HG02678 (cell line): Measurements from ENCODE around the gene KLF5.
A peak's percentile ranks its signal among the peaks of the same experiment; 100 is the strongest.
"Not testable (repeated sequence)": the region's sequence is repeated elsewhere in the genome, so short reads cannot be mapped to it uniquely, and the experiment has no call there.

Experiments used
- ATAC-seq: cut with Tn5 transposase; IDR thresholded peaks from one replicate; pipeline ENCODE4 v1.9.1; 2021; ENCODE audit warnings: mild to moderate bottlenecking, moderate library complexity; ENCODE audit not compliant: unreplicated experiment

The KLF5 gene

DNA sequence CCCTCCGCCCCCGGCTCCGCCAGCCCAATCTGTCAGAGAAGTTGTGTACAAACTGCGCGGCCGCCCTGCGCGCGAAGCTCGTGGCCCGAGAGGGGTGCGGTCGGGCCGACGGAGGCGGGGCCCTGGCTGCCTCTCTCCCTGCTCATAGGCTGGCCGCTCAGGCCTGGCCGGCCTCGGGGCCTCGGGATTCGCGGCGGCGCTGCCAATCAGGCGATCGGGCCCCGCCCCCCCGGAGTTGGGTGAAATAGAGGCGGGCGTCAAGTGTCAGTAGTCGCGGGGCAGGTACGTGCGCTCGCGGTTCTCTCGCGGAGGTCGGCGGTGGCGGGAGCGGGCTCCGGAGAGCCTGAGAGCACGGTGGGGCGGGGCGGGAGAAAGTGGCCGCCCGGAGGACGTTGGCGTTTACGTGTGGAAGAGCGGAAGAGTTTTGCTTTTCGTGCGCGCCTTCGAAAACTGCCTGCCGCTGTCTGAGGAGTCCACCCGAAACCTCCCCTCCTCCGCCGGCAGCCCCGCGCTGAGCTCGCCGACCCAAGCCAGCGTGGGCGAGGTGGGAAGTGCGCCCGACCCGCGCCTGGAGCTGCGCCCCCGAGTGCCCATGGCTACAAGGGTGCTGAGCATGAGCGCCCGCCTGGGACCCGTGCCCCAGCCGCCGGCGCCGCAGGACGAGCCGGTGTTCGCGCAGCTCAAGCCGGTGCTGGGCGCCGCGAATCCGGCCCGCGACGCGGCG lies at the start of gene KLF5:
TSS of gene KLF5 (plus strand) at position 270 of the 724 bp plus-strand sequence. CDS start at position 593, 323 bp downstream.
- ATAC-seq = peak; percentile 97

DNA sequence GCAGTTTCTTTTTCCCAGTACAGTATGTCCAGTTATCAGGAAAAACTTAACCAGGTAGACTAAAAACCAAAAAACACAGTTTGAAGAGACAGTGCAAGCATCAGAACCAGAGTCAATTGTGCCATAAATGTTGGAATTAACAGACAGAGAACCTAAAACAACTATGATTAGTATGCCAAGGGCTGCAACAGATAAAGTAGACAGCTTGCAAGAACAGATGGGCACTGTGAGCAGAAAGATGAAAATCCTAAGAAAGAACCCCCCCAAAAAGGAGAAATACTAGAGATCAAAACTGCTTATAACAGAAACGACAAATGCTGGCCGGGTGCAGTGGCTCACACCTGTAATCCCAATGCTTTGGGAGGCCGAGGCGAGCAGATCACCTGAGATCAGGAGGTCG lies 47.1 kb upstream of the KLF5 start:
- ATAC-seq = no peak

DNA sequence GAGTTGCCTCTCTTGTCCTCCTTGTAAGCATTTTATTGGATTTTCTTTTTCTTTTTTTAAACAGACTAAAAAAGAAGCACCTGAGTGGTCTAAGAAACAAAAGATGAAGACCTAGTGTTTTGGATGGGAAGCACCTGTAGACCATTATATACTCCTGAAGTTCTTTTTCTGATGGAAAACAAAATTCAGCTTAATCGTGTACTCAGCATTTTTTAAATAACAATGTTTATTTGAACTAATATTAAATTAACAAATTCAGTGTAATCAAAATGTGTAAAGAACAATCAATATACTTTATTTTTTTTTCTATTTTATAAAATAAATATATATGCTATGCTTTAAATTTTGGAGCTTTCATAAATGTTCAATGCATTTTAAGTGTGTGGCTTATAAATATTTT lies 43.0 kb upstream of the KLF5 start:
- no peak for ATAC-seq

DNA sequence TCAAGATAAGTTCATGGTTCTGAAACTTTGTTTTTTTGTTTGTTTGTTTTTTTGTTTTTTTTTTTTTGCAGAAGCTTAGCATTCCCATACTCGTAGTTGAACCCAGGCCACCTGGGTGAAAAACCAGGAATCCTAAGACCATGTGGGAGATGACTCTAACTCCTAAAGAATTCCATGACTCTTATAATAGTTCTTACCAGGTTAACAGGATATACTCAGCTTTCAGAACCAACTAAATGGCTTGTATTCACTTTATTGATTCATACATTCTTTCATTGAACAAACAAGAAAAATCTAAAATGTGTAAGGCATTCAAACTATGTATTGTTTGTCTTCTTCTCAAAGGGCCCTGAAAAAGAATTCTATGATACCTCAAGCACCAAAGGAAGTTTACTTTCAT lies 40.5 kb upstream of the KLF5 start:
- no peak for ATAC-seq

DNA sequence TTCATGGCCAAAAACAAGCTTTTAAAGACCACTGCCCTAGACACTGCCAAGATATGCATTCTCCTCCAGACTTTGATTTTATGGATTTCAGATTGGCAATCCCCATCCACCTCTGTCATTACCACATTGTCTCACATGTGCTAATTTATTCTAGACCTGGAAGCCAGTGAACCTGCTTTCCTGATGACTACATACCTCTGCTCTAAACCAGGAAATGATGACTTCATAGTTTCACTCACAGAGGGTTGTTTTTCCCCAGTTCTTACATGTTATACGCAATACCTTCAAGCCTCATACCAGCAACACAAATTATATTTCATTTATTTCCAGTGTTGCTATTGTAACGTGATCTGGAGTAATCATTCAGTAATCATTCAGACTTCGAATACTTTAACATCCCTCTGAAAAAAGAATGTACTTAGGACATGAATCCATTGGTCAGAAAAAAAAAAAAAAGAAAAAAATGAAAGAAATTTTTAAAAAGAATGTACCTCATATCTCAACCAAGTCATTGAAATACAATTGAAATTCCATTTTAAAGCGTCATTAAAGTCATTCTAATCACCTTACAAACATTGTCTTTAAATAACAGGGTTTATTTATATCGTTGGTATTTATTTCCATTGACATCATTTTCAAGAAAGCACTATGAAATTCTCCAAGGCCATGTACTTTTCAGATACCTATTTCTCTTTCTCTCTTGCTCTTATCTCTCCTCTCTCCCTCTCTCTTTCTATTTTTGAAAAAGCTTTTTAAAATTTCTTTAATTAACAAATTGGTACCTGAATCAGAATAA lies 33.4 kb upstream of the KLF5 start:
- no peak for ATAC-seq

DNA sequence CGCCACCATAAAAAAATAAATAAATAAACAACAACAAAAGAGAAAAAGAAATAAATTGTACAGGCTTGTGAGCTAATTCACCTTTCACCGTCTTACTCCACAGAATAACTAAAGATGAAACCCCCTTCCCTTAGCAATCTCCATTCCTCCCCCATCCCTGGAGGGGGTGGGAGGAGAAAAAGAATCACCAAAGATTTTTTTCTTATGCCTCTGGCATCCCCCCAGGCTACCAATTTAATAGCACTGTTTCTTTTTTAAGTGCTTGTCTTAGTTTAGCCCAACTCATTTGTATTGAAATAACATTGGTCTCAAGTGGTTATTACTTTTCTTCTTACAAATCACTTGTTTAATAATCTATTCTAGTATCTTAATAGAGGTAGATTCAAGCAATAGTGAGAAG lies 23.9 kb upstream of the KLF5 start:
- no peak for ATAC-seq

DNA sequence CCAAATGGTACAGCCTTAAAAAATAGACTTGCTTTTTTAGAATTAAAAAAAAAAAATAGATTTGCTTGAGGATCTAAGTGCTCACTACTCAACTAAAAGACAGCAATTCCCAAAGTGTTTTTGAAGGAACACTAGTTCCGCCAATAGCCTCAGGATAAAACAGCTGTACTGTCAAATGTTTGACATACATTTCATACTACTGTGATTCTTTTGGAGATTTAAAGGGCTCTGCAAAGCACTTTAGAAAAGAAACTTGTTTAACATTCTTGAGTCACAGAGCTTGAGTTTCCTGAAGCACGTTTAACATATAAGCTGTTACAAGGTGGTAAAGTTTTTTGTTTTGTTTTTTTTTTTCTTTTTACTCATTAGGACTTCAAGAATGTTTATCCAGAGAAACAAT lies 23.1 kb upstream of the KLF5 start:
- no peak for ATAC-seq

DNA sequence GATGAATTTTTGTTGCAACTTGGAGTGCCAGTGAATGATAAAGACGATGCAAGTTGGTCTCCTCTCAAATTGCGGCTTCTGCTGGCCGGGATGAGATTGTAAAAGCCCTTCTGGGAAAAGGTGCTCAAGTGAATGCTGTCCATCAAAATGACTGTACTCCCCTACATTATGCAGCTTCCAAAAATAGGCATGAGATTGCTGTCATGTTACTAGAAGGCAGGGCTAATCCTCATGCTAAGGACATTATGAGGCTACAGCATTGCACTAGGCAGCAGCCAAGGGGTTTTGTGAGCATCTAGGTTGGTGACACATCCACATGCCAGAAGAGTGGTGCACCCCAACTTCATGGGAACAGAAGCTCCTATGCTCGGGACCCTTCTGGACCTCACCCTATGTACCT lies 22.2 kb upstream of the KLF5 start:
- no peak for ATAC-seq

DNA sequence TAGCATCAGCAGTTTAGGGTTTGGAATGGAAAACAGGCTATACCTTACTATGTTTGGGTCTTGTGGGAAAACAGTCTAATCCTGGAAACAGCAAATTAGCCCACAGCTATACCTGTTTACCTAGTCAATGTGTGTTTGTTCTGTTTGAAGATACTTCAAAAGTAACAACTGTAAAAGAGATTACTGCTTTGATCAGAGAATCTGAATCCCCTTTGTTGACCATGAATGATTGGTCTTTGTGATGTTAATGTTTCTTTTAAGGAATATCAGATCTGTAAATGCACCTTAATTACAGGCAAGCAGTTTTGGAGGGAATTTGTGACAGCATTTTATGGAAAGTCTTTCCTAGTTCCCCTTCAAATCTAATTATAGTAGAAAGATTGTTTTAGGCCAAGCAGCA lies 20.7 kb upstream of the KLF5 start:
- no peak for ATAC-seq

DNA sequence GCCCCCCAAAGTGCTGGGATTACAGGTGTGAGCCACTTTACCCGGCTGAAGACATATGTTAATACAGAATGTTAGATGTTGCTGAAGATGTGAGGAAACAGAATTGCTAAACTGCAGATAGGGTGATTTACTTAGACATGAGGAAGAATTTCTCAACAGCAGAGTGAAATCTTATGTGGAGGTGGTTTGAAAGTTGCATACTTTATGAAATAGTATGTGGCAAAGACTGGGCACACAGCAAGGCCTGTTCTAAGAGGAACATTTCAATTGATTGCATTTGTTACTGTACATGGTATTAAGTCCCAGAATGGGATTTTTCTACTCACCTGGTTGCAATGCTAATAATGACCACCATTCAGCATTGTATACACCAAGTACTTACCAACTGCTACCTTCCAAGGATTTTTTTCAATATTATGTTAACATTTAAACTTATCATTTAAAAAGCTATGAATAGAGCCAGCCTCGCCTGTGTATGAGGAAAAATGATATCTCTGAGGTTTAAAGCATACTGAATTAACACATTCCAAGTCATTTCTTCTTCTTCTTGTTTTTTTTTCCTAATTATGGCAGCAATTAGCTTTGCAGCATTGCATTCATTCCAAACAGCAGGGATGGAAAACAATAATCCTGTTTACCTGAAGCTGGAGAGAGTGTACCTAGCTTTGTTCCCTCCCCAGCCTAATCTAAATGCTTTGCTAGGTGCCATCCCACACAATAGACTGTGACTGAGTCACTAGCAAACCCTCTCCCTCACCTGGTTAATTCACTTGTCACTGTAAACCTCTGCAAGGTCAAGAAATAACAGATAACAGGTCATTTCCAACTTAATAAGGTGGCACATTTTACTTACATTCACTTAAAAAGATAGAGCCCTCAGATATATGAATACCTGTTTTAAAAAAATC lies 19.4 kb upstream of the KLF5 start:
- no peak for ATAC-seq

DNA sequence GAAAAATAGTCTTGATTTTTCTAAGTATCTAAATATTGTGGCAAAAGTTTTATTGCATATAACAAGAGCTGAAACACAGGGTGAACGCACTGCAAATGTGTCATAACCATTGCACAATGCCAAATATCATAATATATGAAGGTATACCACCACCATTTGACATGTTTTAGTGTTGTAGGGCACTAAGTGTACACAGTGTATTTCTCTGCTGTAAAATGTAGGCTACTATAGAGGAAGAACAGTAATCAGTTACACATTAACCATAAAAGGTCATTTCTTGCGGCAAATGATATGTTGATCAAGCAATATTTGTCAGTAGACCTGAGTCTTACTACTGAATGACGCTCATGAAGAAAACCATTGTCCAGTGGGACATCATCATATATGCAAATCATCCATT lies 18.3 kb upstream of the KLF5 start:
- no peak for ATAC-seq

DNA sequence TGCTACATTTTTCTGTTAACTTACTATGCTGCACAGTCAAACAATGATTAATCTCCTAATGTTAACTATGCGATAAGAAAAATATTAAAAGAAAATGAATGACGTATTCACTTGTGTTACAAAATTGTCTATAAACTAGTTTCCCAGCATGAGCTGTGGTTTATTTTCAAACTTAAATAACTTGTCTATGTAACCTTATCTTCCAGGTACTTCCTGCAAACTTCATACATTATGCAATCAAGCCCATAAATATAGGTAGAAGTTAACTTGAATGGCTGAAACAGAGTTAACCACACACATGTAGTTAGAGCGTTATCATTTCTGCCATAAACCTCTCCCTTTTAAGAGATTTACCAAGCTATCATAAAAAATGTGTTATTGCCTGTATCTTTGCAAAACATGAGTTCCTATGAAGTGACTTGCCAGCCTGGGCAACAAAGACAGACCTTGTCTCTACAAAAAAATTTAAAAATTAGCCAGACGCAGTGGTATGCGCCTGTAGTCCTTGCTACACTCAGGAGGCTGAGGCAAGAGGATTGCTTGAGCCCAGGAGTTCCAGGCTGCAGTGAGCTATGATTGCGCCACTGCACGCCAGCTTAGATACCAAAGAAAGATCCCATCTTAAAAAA lies 17.7 kb upstream of the KLF5 start:
- no peak for ATAC-seq

DNA sequence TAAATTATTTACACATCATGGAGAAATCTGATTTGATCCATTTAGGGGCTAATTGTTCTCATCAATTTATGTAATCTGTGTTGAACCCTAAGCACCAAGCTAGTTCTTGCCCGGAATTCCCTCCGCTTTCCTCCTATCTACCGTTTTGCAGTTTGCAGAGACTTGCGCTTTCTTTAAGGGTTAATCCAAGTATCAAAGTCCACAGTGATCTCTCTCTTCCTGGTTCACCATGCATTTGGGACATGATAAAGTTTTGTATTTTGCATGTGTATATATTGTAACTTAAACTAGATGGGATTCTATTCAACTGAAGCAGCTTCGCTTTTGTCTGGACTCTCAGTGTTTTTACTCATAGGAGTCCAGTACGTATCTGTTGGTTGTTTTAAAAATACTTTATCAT lies 13.8 kb upstream of the KLF5 start:
- ATAC-seq = no peak

DNA sequence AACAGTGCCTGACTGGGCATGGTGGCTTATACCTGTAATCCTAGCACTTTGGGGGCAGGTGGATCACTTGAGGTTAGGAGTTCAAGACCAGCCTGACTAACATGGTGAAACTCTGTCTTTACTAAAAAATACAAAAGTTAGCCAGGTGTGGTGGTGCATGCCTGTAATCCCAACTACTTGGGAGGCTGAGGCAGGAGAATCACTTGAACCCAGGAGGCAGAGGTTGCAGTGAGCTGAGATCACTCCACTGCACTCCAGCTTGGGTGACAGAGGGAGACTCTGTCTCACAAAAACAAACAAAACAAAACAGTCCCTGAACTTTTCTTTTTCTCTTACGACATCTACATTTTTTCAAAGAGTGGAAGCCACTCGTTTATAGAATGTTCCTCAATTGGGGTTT lies 10.2 kb upstream of the KLF5 start:
- ATAC-seq = not testable (repeated sequence)

DNA sequence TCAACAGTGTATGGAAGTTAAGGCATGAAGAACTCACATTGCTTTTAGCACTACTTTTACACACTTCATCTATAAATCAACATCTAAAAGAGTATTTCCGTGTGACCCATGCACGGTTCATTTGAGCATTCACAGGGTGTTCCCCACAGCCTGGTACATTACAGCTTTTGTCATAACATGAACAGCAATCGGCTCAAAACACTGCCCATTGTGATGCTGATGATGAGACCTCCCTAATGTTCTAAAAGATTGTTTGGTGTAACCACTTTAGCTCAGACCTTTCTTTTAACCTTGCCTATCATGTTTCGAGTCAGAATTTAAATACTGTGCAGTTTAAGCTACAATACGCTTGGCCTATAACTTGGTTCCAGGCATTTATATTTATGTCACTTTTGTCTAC lies 4.1 kb upstream of the KLF5 start:
- ATAC-seq = no peak

DNA sequence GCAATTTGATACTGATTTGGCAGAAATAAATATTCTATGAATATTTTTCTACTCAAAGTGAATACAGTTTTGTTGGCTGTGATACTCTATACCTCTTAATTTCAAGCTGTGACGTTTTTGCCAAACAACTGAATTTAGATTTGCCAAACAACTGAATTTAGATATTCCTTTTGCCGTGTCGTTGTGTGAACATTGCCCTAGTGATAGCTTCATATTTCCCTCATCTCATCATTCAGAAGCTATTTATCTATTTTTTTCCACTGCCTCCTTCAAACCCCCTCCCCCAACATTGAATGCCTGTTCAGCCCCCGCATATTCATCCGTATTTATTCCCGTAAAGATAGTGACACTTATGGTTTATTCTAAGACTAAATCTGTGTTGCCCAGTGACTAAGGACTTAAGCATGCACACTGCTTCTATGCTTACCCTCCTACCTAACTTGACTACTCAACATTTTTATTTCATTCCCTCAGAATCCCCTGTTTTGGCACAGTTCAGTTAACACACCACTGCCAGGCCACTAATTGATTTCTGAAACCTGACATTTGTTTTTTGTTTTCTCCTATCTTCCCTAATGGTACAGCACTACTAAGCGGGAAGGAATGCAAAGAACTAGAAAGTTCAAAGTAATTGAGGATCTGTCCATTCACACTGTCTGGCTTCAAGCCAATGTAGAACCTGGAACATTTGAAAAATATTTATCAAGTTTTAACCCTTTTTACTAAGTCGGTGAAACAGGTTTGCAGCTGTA lies 2.8 kb upstream of the KLF5 start:
- no peak for ATAC-seq

DNA sequence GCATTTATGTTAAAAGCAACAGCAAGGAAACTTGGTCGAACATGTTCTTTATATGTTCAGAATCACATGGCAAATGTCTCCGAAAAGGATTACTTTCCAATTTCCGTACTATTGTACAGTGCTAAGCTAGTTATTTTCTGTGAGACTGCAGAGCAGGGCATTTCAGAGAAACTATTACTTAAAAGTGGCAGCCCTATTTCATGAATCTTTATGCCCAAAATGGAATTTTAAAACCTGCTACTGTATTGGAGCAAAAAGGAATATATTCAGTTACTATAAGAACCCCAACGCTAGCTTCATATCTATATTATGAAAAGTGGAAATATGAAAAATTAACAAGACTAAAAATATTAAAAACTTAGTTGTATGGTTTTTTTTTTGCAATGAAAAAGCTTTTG lies 2.2 kb upstream of the KLF5 start:
- ATAC-seq = no peak

DNA sequence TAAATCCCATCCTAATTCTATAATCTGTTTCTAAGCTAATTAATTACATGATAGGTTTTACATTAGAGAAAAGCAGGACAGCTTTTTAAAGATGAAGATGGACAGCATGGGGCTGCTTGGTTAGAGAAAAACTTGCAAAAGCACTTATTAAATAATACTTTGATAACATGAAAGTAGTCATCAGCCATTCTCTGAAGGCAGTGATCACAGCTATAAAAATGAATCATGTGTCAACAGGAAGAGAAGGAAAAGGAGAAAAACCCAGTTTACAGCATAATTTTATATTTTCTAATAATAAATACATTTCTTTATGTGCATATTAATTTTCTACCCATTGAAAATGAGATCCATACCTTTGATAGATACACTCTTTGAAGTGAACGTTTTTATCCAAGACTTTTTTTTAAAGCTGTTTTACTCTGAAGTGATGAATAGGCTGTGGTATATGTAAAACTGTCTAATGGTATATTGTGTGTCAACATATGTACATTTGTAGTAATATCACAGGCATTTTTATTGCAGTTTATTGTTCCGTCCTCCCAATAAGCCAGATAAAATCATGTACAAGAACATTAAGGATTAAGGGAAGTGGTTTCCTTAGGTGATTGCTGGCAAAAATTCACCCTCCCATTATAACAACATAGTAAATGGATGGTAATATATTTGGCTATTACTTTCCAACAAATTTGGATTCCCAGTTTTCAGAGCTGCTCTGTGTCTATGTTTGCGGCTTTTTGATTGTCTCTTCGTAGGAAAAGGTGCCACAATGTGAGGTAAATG lies 1.3 kb upstream of the KLF5 start:
- ATAC-seq = no peak

DNA sequence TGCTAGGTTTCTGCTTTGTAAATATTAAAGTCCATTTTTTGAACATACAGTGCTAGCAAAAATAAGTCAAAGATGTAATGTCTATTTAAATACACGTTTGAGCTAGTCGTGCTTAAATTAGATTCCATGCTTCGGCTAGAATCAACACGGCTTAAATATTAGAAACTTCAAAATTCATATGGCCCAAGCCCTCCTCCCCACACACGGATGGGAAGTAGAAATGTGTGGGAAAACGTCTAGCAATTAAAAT lies 816 bp upstream of the KLF5 start:
- ATAC-seq = no peak

DNA sequence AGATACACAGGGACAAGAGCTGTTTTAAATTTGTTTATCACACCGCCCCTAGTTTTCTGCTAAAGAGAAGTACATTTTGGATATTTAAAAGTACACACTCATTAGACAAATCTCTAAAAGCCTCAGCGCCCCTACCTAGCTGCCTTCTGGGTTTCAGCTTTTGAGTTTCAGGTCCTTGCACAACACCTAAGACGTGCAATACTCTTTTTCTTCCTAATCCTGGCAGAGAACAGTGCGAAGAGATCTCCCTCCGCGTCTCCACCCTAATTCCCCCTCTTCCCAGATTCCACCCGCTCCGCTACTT lies 421 bp upstream of the KLF5 start:
- ATAC-seq = peak; percentile 19
